Keratinocyte (primary cell): ENCODE results near the gene LRPPRC. TPM values are rescaled to one million over a fixed set of nuclear protein-coding genes. Genes with fewer than 3 reads are reported as not detected.
A peak's percentile ranks its signal among the peaks of the same experiment; 100 is the strongest.

Experiments used
- DNase-seq: peaks from one replicate; pipeline ENCODE4 v3.0.0-alpha.2; 2011; ENCODE audit warnings: low read depth, missing footprints, low spot score
- FAIRE-seq: peaks from 2 replicates; lab custom pipeline; 2011; peaks lifted over from hg19 to GRCh38; lab: Jason Lieb, UNC
- H2AFZ ChIP-seq: 2 replicates; pipeline ENCODE4 v1.6.0; 2012; ENCODE audit warnings: low read length, control low read depth, inconsistent platforms; ENCODE audit not compliant: control insufficient read depth
- H3K27ac ChIP-seq: 2 replicates; pipeline ENCODE4 v1.5.1; 2011; ENCODE audit warnings: low read length; ENCODE audit not compliant: control insufficient read depth, insufficient read depth
- H3K27me3 ChIP-seq: 3 replicates; pipeline ENCODE4 v1.6.0; 2011; ENCODE audit warnings: low read length; ENCODE audit not compliant: control insufficient read depth, insufficient read depth; ENCODE audit errors: extremely low read depth
- H3K36me3 ChIP-seq, 2 experiments: 2 replicates in 1 of 2; 3 replicates in 1 of 2; pipeline ENCODE4 v1.5.1; 2011; ENCODE audit warnings: low read length in 2 of 2, mild to moderate bottlenecking in 1 of 2; ENCODE audit not compliant: control insufficient read depth in 2 of 2, insufficient read depth in 2 of 2; ENCODE audit errors: extremely low read depth in 1 of 2
- H3K4me1 ChIP-seq: 3 replicates; pipeline ENCODE4 v1.5.1; 2011; ENCODE audit warnings: low read length; ENCODE audit not compliant: control insufficient read depth, insufficient read depth; ENCODE audit errors: extremely low read depth
- H3K4me2 ChIP-seq: 3 replicates; pipeline ENCODE4 v1.6.0; 2011; ENCODE audit warnings: low read depth, low read length; ENCODE audit not compliant: control insufficient read depth, insufficient read depth; ENCODE audit errors: extremely low read depth
- H3K4me3 ChIP-seq, 3 experiments: fragments of 200-600 bp in 1 of 3; sonication (generic) in 1 of 3; 2 replicates in 2 of 3; 3 replicates in 1 of 3; pipeline ENCODE4 v1.5.1; 2011 to 2016; ENCODE audit warnings: low read length in 3 of 3, mild to moderate bottlenecking in 3 of 3, control low read depth in 2 of 3, inconsistent platforms in 1 of 3, low read depth in 1 of 3, mixed read lengths in 1 of 3, mixed run types in 1 of 3, moderate library complexity in 1 of 3; ENCODE audit not compliant: control insufficient read depth in 2 of 3, insufficient read depth in 2 of 3; ENCODE audit errors: extremely low read depth in 1 of 3
- H3K79me2 ChIP-seq: 2 replicates; pipeline ENCODE4 v1.6.0; 2012; ENCODE audit warnings: low read length; ENCODE audit not compliant: control insufficient read depth, insufficient read depth
- H3K9ac ChIP-seq: 3 replicates; pipeline ENCODE4 v1.6.0; 2011; ENCODE audit warnings: low read length; ENCODE audit not compliant: control insufficient read depth, insufficient read depth; ENCODE audit errors: extremely low read depth
- H3K9me1 ChIP-seq: 3 replicates; pipeline ENCODE4 v1.6.0; 2011; ENCODE audit warnings: low read length; ENCODE audit not compliant: control insufficient read depth, insufficient read depth; ENCODE audit errors: extremely low read depth
- H3K9me3 ChIP-seq: 2 replicates; pipeline ENCODE4 v1.5.1; 2012; ENCODE audit warnings: low read depth, low read length; ENCODE audit not compliant: control insufficient read depth
- H4K20me1 ChIP-seq: 3 replicates; pipeline ENCODE4 v1.6.0; 2011; ENCODE audit warnings: low read length; ENCODE audit not compliant: control insufficient read depth, insufficient read depth; ENCODE audit errors: extremely low read depth
- EZH2 ChIP-seq: IDR thresholded peaks from one replicate; pipeline ENCODE4 v1.6.1; 2012; ENCODE audit warnings: inconsistent platforms, mild to moderate bottlenecking, low read length, moderate library complexity
- dilution Hi-C: fragments of 300-500 bp; cut with MboI; formaldehyde crosslinking; loops from one replicate; pipeline ENCODE4 v1.7.0; 2020; ENCODE audit warnings: low sequenced_read_pairs; ENCODE audit not compliant: extremely low pct_ligation_motif_present
- polyA plus RNA-seq, 5 experiments: library from polyadenylated mRNA; depleted of rRNA in 3 of 5; stranded (reverse) in 3 of 5; stranded (forward) in 1 of 5; unstranded in 1 of 5; fragments of >200 nt; gene quantifications; 1 replicate in 1 of 5; 2 replicates in 3 of 5; 3 replicates in 1 of 5; pipeline versions ENCODE4 v1.2.1 to v1.2.3, GENCODE V29; 2011 to 2012; ENCODE audit warnings: missing spikeins in 2 of 5, low read depth in 1 of 5, low replicate concordance in 1 of 5
- TF ChIP-seq, protein P1 (sequence below), 3 experiments: IDR thresholded peaks in 1 of 3; conservative IDR thresholded peaks in 1 of 3; optimal IDR thresholded peaks in 1 of 3; 2 replicates in 2 of 3; 3 replicates in 1 of 3; pipeline versions ENCODE3 to v1.5.1; 2011; ENCODE audit warnings: low read length in 3 of 3, mild to moderate bottlenecking in 3 of 3, moderate library complexity in 2 of 3, control low read depth in 1 of 3, inconsistent platforms in 1 of 3; ENCODE audit not compliant: insufficient read depth in 2 of 3; ENCODE audit errors: extremely low read depth in 1 of 3

The LRPPRC gene
- polyA plus RNA-seq, 1 donor (not counting 4 experiments of a cell fraction or from before 2014, with no cell fraction given): 115 TPM

DNA sequence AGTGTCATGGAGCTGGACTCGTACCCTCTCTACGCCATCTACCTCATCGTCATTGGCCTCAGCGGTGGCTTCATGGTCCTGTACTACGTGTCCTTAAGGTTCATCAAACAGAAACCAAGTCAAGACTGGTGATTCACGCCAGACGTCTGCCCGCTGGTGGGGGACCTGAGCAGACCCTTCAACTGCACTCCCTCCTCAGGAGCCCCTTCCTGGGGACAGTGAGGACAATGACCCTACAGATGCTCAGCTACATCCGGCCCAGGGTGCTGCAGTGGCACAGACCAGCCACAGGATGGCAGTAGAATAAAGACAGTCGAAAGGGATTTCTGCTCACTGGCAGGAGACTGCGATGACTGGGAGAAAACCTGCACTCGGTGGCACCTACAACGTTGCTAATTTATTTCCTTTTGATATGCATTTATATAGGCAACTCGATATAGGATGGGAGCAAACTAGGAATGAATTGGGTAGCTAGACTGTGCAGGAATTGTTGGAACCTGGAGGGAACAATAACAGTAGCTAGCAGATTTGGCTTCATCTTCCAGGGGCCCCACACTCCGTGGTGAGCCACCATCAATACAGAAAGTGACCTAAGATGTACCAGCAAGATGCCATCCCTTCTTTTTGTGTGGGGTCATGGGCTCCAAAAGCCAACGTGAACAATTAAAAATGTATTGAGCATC lies 117.9 kb downstream of the LRPPRC start:
- Histone ChIP-seq H3K36me3 (no peaks in the 10 kb centered on the region), H3K27ac (no peak overlapping the region), H3K9me3 (no peaks in the 10 kb centered on the region), H3K4me3 (no peak overlapping the region), H3K4me2 (no peak overlapping the region), H3K9ac (no peak overlapping the region), H3K9me1 (no peaks in the 10 kb centered on the region), H3K79me2 (no peaks in the 10 kb centered on the region), H2AFZ (no peak overlapping the region), H4K20me1 (no peaks in the 10 kb centered on the region), H3K27me3 (peaks cover 7% of the 10 kb centered on the region), H3K4me1 (no peaks in the 10 kb centered on the region)
- no peak for TF ChIP-seq EZH2
- TF ChIP-seq, protein P1, sequence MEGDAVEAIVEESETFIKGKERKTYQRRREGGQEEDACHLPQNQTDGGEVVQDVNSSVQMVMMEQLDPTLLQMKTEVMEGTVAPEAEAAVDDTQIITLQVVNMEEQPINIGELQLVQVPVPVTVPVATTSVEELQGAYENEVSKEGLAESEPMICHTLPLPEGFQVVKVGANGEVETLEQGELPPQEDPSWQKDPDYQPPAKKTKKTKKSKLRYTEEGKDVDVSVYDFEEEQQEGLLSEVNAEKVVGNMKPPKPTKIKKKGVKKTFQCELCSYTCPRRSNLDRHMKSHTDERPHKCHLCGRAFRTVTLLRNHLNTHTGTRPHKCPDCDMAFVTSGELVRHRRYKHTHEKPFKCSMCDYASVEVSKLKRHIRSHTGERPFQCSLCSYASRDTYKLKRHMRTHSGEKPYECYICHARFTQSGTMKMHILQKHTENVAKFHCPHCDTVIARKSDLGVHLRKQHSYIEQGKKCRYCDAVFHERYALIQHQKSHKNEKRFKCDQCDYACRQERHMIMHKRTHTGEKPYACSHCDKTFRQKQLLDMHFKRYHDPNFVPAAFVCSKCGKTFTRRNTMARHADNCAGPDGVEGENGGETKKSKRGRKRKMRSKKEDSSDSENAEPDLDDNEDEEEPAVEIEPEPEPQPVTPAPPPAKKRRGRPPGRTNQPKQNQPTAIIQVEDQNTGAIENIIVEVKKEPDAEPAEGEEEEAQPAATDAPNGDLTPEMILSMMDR (optimal IDR thresholded peaks at IDR 0.05 in 1 of 3, IDR thresholded peaks at IDR 0.05 in 1 of 3, conservative IDR thresholded peaks at IDR 0.05 in 1 of 3; ENCODE audit: extremely low read depth in 1 of 3, insufficient read depth in 2 of 3, low read length in 3 of 3): peak; percentile 90 to 99 (median 95)
- dilution Hi-C loops: no loop called here
- peak; percentile 67 for FAIRE-seq
- no peak for DNase-seq

DNA sequence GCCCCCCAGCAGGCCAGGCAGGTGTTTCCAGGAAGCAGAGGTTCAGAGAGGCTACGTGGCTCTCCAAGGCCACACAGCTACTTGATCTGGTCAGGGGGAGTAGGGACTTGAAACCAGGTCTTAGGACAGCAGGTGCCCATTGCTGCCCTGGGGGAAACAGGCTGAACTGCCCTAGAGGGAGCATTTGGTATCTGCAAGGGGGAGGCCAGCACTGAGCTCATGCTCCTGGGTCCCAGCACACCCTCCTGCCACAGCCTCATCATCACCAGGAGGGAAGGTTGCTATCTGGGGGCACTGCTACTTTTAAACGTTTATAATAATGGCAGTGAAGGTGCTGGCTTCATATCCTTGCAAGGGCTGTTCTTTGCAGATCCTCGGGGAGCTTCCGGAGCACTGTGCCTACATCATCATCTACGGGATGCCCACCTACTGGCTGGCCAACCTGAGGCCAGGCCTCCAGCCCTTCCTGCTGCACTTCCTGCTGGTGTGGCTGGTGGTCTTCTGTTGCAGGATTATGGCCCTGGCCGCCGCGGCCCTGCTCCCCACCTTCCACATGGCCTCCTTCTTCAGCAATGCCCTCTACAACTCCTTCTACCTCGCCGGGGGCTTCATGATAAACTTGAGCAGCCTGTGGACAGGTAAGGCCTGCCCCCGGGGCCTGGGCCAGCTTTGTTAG lies 120.9 kb downstream of the LRPPRC start:
- no peak overlapping the region for H3K4me3 ChIP-seq
- H3K27me3 ChIP-seq: peaks cover 16% of the 10 kb centered on the region
- dilution Hi-C loops: no loop called here

More for the DNA sequence above, 120.9 kb downstream of the LRPPRC start:
- TF ChIP-seq, protein P1 (optimal IDR thresholded peaks at IDR 0.05 in 1 of 3, IDR thresholded peaks at IDR 0.05 in 1 of 3, conservative IDR thresholded peaks at IDR 0.05 in 1 of 3; ENCODE audit: extremely low read depth in 1 of 3, insufficient read depth in 2 of 3, low read length in 3 of 3): no peak
- no peak for TF ChIP-seq EZH2
- Histone ChIP-seq H3K9me3 (no peaks in the 10 kb centered on the region), H3K36me3 (no peaks in the 10 kb centered on the region), H3K9me1 (no peaks in the 10 kb centered on the region), H3K79me2 (no peaks in the 10 kb centered on the region), H4K20me1 (no peaks in the 10 kb centered on the region), H3K9ac (no peak overlapping the region), H3K4me1 (no peaks in the 10 kb centered on the region), H3K4me2 (no peak overlapping the region), H2AFZ (no peak overlapping the region), H3K27ac (no peak overlapping the region)
- DNase-seq (no peak), FAIRE-seq (no peak)
